ENCODE measurements around the gene SRP68.

Gene SRP68

GRCh38 chr17:76111956-76112355, 39.6 kb upstream of the SRP68 start:
- Histone ChIP-seq H3K4me2 (ENCODE audit: low read length) (no peak overlapping the region), H3K79me1 (ENCODE audit: low read length) (no peaks in the 10 kb centered on the region), H3K23ac (ENCODE audit: low read length) (no peak overlapping the region), H2BK120ac (ENCODE audit: low read depth, low read length) (no peak overlapping the region), H2BK15ac (replicated peaks; ENCODE audit: low read depth) (no peak overlapping the region), H3K4ac (ENCODE audit: low read depth, low read length) (no peak overlapping the region), H2BK5ac (ENCODE audit: low read length) (no peak overlapping the region), H3K79me2 (ENCODE audit: control insufficient read depth, insufficient read depth, low read length) (no peaks in the 10 kb centered on the region), H3K4me3 (ENCODE audit: low read length) (no peak overlapping the region), H3K4me1 (ENCODE audit: control insufficient read depth, low read depth, low read length) (no peaks in the 10 kb centered on the region), H2AK5ac (ENCODE audit: low read length) (no peak overlapping the region), H4K8ac (ENCODE audit: low read depth, low read length) (no peak overlapping the region), H3K27me3 (ENCODE audit: insufficient read depth, low read length, poor library complexity) (no peaks in the 10 kb centered on the region), H3K56ac (ENCODE audit: low read length) (no peak overlapping the region), H3K27ac (ENCODE audit: low read depth, low read length) (no peak overlapping the region), H3K18ac (ENCODE audit: low read length) (no peak overlapping the region), H3K9ac (ENCODE audit: low read length) (no peak overlapping the region), H4K5ac (ENCODE audit: low read length) (no peak overlapping the region), H3K36me3 (ENCODE audit: control insufficient read depth, insufficient read depth, low read length) (no peaks in the 10 kb centered on the region)
- DNase-seq = no peak
- WGBS (ENCODE audit: extremely low coverage, insufficient coverage, low lambda C conversion rate) = no CpG with 5 or more reads among the region's 2 CpGs

GRCh38 chr17:76107509-76107908, 35.2 kb upstream of the SRP68 start:
- H3K4me1 ChIP-seq (ENCODE audit: control insufficient read depth, low read depth, low read length) = peaks cover 2% of the 10 kb centered on the region
- H2AK5ac ChIP-seq (ENCODE audit: low read length) = no peak overlapping the region
- WGBS (ENCODE audit: extremely low coverage, insufficient coverage, low lambda C conversion rate) = no CpG with 5 or more reads among the region's 6 CpGs
- H2BK120ac ChIP-seq (ENCODE audit: low read depth, low read length) = no peak overlapping the region
- peaks cover 7% of the 10 kb centered on the region for H3K79me2 ChIP-seq (ENCODE audit: control insufficient read depth, insufficient read depth, low read length)
- no peak overlapping the region for H3K4me3 ChIP-seq (ENCODE audit: low read length)
- H3K79me1 ChIP-seq (ENCODE audit: low read length) = peaks cover 6% of the 10 kb centered on the region
- no peak overlapping the region for H4K8ac ChIP-seq (ENCODE audit: low read depth, low read length)
- no peak for DNase-seq
- no peak overlapping the region for H4K5ac ChIP-seq (ENCODE audit: low read length)
- no peak overlapping the region for H3K56ac ChIP-seq (ENCODE audit: low read length)
- H2BK5ac ChIP-seq (ENCODE audit: low read length) = no peak overlapping the region
- H3K27me3 ChIP-seq (ENCODE audit: insufficient read depth, low read length, poor library complexity) = no peaks in the 10 kb centered on the region
- no peak overlapping the region for H3K4me2 ChIP-seq (ENCODE audit: low read length)
- H2BK15ac ChIP-seq (replicated peaks; ENCODE audit: low read depth) = no peak overlapping the region
- H3K18ac ChIP-seq (ENCODE audit: low read length) = no peak overlapping the region
- H3K27ac ChIP-seq (ENCODE audit: low read depth, low read length) = no peak overlapping the region
- H3K4ac ChIP-seq (ENCODE audit: low read depth, low read length) = no peak overlapping the region
- no peak overlapping the region for H3K9ac ChIP-seq (ENCODE audit: low read length)
- no peaks in the 10 kb centered on the region for H3K36me3 ChIP-seq (ENCODE audit: control insufficient read depth, insufficient read depth, low read length)
- H3K23ac ChIP-seq (ENCODE audit: low read length) = no peak overlapping the region

GRCh38 chr17:76106703-76107102, 34.4 kb upstream of the SRP68 start:
- Histone ChIP-seq H2AK5ac (ENCODE audit: low read length) (no peak overlapping the region), H3K9ac (ENCODE audit: low read length) (no peak overlapping the region), H2BK120ac (ENCODE audit: low read depth, low read length) (no peak overlapping the region), H2BK5ac (ENCODE audit: low read length) (no peak overlapping the region), H3K79me2 (ENCODE audit: control insufficient read depth, insufficient read depth, low read length) (peaks cover 10% of the 10 kb centered on the region), H4K5ac (ENCODE audit: low read length) (no peak overlapping the region), H4K8ac (ENCODE audit: low read depth, low read length) (no peak overlapping the region), H3K4me1 (ENCODE audit: control insufficient read depth, low read depth, low read length) (peaks cover 2% of the 10 kb centered on the region), H3K27me3 (ENCODE audit: insufficient read depth, low read length, poor library complexity) (no peaks in the 10 kb centered on the region), H3K4me3 (ENCODE audit: low read length) (no peak overlapping the region), H3K56ac (ENCODE audit: low read length) (no peak overlapping the region), H3K4me2 (ENCODE audit: low read length) (no peak overlapping the region), H3K18ac (ENCODE audit: low read length) (no peak overlapping the region), H3K4ac (ENCODE audit: low read depth, low read length) (no peak overlapping the region), H3K23ac (ENCODE audit: low read length) (no peak overlapping the region), H2BK15ac (replicated peaks; ENCODE audit: low read depth) (no peak overlapping the region), H3K79me1 (ENCODE audit: low read length) (peaks cover 10% of the 10 kb centered on the region), H3K27ac (ENCODE audit: low read depth, low read length) (no peak overlapping the region), H3K36me3 (ENCODE audit: control insufficient read depth, insufficient read depth, low read length) (no peaks in the 10 kb centered on the region)
- no CpG with 5 or more reads among the region's 3 CpGs for WGBS (ENCODE audit: extremely low coverage, insufficient coverage, low lambda C conversion rate)
- DNase-seq = no peak

GRCh38 chr17:76104896-76105231, 32.5 kb upstream of the SRP68 start:
- Histone ChIP-seq H3K56ac (ENCODE audit: low read length) (no peak overlapping the region), H3K27me3 (ENCODE audit: insufficient read depth, low read length, poor library complexity) (no peaks in the 10 kb centered on the region), H3K18ac (ENCODE audit: low read length) (no peak overlapping the region), H2BK15ac (replicated peaks; ENCODE audit: low read depth) (no peak overlapping the region), H3K79me1 (ENCODE audit: low read length) (peaks cover 10% of the 10 kb centered on the region), H3K23ac (ENCODE audit: low read length) (no peak overlapping the region), H4K5ac (ENCODE audit: low read length) (no peak overlapping the region), H3K79me2 (ENCODE audit: control insufficient read depth, insufficient read depth, low read length) (peaks cover 10% of the 10 kb centered on the region), H2BK5ac (ENCODE audit: low read length) (no peak overlapping the region), H3K4ac (ENCODE audit: low read depth, low read length) (no peak overlapping the region), H3K36me3 (ENCODE audit: control insufficient read depth, insufficient read depth, low read length) (peaks cover 2% of the 10 kb centered on the region), H3K4me3 (ENCODE audit: low read length) (no peak overlapping the region), H3K4me1 (ENCODE audit: control insufficient read depth, low read depth, low read length) (peaks cover 2% of the 10 kb centered on the region), H3K9ac (ENCODE audit: low read length) (no peak overlapping the region), H2AK5ac (ENCODE audit: low read length) (no peak overlapping the region), H3K27ac (ENCODE audit: low read depth, low read length) (no peak overlapping the region), H3K4me2 (ENCODE audit: low read length) (no peak overlapping the region), H2BK120ac (ENCODE audit: low read depth, low read length) (no peak overlapping the region), H4K8ac (ENCODE audit: low read depth, low read length) (no peak overlapping the region)
- WGBS (ENCODE audit: extremely low coverage, insufficient coverage, low lambda C conversion rate) = no CpG with 5 or more reads among the region's 5 CpGs
- DNase-seq = no peak

- no peak overlapping the region for H2BK120ac ChIP-seq (ENCODE audit: low read depth, low read length)
- peaks cover 2% of the 10 kb centered on the region for H3K4me1 ChIP-seq (ENCODE audit: control insufficient read depth, low read depth, low read length)
- H3K56ac ChIP-seq (ENCODE audit: low read length) = peak overlapping the region; percentile 83
- no CpG with 5 or more reads among the region's 29 CpGs for WGBS (ENCODE audit: extremely low coverage, insufficient coverage, low lambda C conversion rate)
- H3K4ac ChIP-seq (ENCODE audit: low read depth, low read length) = peak overlapping the region; percentile 77
- H3K79me2 ChIP-seq (ENCODE audit: control insufficient read depth, insufficient read depth, low read length) = peaks cover 10% of the 10 kb centered on the region
- H3K18ac ChIP-seq (ENCODE audit: low read length) = peak overlapping the region; percentile 20
- H3K36me3 ChIP-seq (ENCODE audit: control insufficient read depth, insufficient read depth, low read length) = peaks cover 2% of the 10 kb centered on the region
- no peak overlapping the region for H2AK5ac ChIP-seq (ENCODE audit: low read length)
- no peak overlapping the region for H3K4me2 ChIP-seq (ENCODE audit: low read length)
- peak overlapping the region; percentile 94 for H4K5ac ChIP-seq (ENCODE audit: low read length)
- peak overlapping the region; percentile 21 for H3K27ac ChIP-seq (ENCODE audit: low read depth, low read length)
- no peaks in the 10 kb centered on the region for H3K27me3 ChIP-seq (ENCODE audit: insufficient read depth, low read length, poor library complexity)
- no peak overlapping the region for H3K4me3 ChIP-seq (ENCODE audit: low read length)
- H3K79me1 ChIP-seq (ENCODE audit: low read length) = peaks cover 10% of the 10 kb centered on the region
- no peak for DNase-seq
- H3K9ac ChIP-seq (ENCODE audit: low read length) = peak overlapping the region; percentile 73
- no peak overlapping the region for H2BK15ac ChIP-seq (replicated peaks; ENCODE audit: low read depth)
- peak overlapping the region; percentile 7 for H4K8ac ChIP-seq (ENCODE audit: low read depth, low read length)
- no peak overlapping the region for H3K23ac ChIP-seq (ENCODE audit: low read length)
- no peak overlapping the region for H2BK5ac ChIP-seq (ENCODE audit: low read length)
Measured at GRCh38 chr17:76104140-76104895, 32.0 kb upstream of the SRP68 start.
